ENCODE measurements around the gene GBP3.

GBP3 gene

DNA sequence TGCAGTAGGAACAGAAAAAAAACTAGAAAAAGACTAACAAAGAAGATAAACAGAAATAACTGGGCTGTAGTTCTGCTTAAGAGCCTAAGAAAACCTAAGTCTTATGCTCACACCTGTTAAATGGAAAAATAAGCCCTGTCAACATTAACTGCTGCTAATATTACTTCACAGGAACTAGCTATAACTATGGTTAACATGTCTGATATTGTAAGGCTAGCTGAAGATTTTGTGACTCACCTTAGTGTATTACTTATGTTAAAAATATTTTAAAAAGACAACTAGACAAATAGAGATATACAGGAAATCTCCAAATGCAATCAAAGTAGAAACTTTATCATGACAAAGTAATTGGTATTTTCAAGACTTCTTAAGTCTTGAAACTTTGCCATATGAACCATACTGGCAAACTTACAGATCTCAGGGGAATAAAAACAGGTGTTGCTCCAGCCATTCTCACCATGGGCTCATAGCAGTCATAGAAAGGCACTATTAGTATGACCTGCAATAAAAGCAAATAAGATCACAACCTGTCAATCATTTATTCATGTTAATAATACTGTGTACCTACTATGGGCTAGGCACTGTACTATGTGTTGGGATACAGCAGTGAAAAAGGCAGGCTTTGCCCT is 60.9 kb downstream of the GBP3 start:
- H3K27ac ChIP-seq: no peak overlapping the region
- TF ChIP-seq, protein P1, sequence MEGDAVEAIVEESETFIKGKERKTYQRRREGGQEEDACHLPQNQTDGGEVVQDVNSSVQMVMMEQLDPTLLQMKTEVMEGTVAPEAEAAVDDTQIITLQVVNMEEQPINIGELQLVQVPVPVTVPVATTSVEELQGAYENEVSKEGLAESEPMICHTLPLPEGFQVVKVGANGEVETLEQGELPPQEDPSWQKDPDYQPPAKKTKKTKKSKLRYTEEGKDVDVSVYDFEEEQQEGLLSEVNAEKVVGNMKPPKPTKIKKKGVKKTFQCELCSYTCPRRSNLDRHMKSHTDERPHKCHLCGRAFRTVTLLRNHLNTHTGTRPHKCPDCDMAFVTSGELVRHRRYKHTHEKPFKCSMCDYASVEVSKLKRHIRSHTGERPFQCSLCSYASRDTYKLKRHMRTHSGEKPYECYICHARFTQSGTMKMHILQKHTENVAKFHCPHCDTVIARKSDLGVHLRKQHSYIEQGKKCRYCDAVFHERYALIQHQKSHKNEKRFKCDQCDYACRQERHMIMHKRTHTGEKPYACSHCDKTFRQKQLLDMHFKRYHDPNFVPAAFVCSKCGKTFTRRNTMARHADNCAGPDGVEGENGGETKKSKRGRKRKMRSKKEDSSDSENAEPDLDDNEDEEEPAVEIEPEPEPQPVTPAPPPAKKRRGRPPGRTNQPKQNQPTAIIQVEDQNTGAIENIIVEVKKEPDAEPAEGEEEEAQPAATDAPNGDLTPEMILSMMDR (IDR thresholded peaks at IDR 0.05): no peak
- H3K4me3 ChIP-seq: no peak overlapping the region
- no peak for DNase-seq (ENCODE audit: low spot score)

DNA sequence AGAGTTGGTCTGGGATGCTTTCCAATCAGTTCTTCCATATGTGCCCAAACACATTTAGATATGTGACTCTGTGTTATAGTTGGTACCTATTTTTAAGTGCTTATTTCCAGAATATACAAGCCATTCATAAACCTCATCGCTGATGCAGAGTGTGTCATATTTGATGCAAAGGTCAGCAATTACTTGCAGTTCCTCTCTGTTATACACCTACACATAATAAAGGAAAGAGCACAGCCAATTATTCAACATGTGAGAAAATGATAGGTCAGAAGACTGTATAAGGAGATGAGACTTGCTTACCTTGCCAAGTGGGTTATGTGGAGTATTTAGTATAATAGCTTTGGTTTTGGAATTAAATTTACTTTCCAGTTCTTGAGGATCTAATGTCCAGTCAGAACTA is 61.6 kb downstream of the GBP3 start:
- TF ChIP-seq, protein P1 (IDR thresholded peaks at IDR 0.05): no peak
- H3K27ac ChIP-seq: no peak overlapping the region

More for the DNA sequence above, 61.6 kb downstream of the GBP3 start:
- no peak overlapping the region for H3K4me3 ChIP-seq
- DNase-seq (ENCODE audit: low spot score): no peak

Measured in coronary artery (tissue), 2 donors.